Type B pancreatic cell (in vitro differentiated cells): ENCODE data around the gene EIF2S2. TPM values are rescaled to one million over a fixed set of nuclear protein-coding genes. Genes with fewer than 3 reads are reported as not detected.

Source experiments
- DNase-seq: peaks from one replicate; pipeline ENCODE4 v3.0.0; 2021; ENCODE audit warnings: mixed read lengths; ENCODE audit not compliant: unreplicated experiment; ENCODE audit errors: extremely low spot score
- H3K27ac Mint-ChIP-seq: 2 replicates; pipeline ENCODE4 v1.8.0; 2021; ENCODE audit warnings: mild to moderate bottlenecking, mixed read lengths
- H3K27me3 Mint-ChIP-seq: 2 replicates; pipeline ENCODE4 v1.8.0; 2021; ENCODE audit warnings: mixed read lengths
- H3K36me3 Mint-ChIP-seq: 2 replicates; pipeline ENCODE4 v1.8.0; 2021; ENCODE audit warnings: mixed read lengths
- H3K4me1 Mint-ChIP-seq: one replicate; pipeline ENCODE4 v1.8.0; 2021; ENCODE audit warnings: mixed read lengths; ENCODE audit not compliant: unreplicated experiment
- H3K4me3 Mint-ChIP-seq: 2 replicates; pipeline ENCODE4 v1.8.0; 2021; ENCODE audit warnings: mild to moderate bottlenecking, mixed read lengths
- H3K9me3 Mint-ChIP-seq: 2 replicates; pipeline ENCODE4 v1.8.0; 2021; ENCODE audit warnings: mixed read lengths
- CTCF ChIP-seq: fragments of 200-600 bp; sonication (generic); conservative IDR thresholded peaks from 2 replicates; pipeline ENCODE4 v1.5.0; 2021; ENCODE audit warnings: antibody characterized with exemption, mild to moderate bottlenecking
- total RNA-seq: library from RNA; stranded (reverse); gene quantifications from 2 replicates; pipeline ENCODE4 v1.2.1, GENCODE V29; 2021; ENCODE audit warnings: low replicate concordance

Gene EIF2S2
- total RNA-seq, 1 donor from 2014 or later, result 87.8 TPM

GRCh38 chr20:34122274-34122980, 10.4 kb upstream of the EIF2S2 start:
- peaks cover 4% of the 10 kb centered on the region for H3K4me1 Mint-ChIP-seq
- H3K27me3 Mint-ChIP-seq, result peaks cover 4% of the 10 kb centered on the region
- no peaks in the 10 kb centered on the region for H3K36me3 Mint-ChIP-seq
- DNase-seq, result no peak
- no peak for TF ChIP-seq CTCF
- H3K4me3 Mint-ChIP-seq, result no peak overlapping the region
- no peak overlapping the region for H3K27ac Mint-ChIP-seq
- no peaks in the 10 kb centered on the region for H3K9me3 Mint-ChIP-seq

DNA sequence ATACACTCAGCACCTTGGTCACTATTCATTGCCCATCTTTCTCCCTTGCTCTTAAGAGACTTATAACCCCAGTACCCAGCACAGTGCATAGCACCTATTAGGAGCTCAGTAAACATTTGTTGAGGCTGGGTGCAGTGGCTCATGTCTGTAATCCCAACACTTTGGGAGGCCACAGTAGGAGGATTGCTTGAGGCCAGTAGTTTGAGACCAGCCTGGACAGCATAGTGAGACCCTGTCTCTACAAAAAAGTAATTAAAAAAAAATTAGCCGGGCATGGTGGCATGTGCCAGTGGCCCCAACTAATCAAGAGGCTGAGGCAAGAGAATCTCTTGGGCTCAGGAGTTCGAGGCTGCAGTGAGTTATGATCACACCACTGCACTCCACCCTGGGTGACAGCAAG, 8.2 kb upstream of the EIF2S2 start:
- Mint-ChIP-seq H3K27ac (no peak overlapping the region), H3K9me3 (no peaks in the 10 kb centered on the region), H3K36me3 (no peaks in the 10 kb centered on the region), H3K4me1 (peaks cover 4% of the 10 kb centered on the region), H3K27me3 (peaks cover 4% of the 10 kb centered on the region), H3K4me3 (no peak overlapping the region)
- DNase-seq, result no peak
- TF ChIP-seq CTCF, result no peak

GRCh38 chr20:34115232-34115631, 3.2 kb upstream of the EIF2S2 start:
- Mint-ChIP-seq H3K4me1 (peaks cover 20% of the 10 kb centered on the region), H3K27ac (no peak overlapping the region), H3K9me3 (peaks cover 3% of the 10 kb centered on the region), H3K36me3 (peaks cover 4% of the 10 kb centered on the region), H3K27me3 (peaks cover 7% of the 10 kb centered on the region), H3K4me3 (no peak overlapping the region)
- TF ChIP-seq CTCF, result no peak
- no peak for DNase-seq

DNA sequence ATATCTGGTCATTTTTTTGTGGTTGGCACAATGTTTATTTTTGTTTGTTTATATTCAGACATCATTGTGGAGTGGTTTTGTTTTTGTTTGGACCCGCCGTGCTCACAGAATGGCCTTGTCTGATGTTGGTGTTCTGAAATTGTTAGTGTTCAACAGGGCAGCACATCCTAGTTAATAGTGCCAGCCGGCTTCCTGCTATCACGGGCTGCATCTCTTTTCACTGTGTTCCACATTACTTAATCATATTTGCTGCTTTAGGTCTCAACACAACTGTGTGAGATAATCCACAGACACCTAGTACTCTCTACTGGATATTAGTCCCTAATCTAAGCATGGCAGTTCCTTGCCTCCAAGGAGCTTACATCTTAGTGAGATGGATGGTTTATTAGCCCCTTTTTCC, 2.8 kb upstream of the EIF2S2 start:
- no peak for TF ChIP-seq CTCF
- Mint-ChIP-seq H3K4me3 (peak overlapping the region; percentile 54), H3K36me3 (peaks cover 6% of the 10 kb centered on the region), H3K9me3 (peaks cover 3% of the 10 kb centered on the region), H3K27me3 (peaks cover 7% of the 10 kb centered on the region), H3K4me1 (peaks cover 24% of the 10 kb centered on the region), H3K27ac (no peak overlapping the region)
- DNase-seq, result no peak

DNA sequence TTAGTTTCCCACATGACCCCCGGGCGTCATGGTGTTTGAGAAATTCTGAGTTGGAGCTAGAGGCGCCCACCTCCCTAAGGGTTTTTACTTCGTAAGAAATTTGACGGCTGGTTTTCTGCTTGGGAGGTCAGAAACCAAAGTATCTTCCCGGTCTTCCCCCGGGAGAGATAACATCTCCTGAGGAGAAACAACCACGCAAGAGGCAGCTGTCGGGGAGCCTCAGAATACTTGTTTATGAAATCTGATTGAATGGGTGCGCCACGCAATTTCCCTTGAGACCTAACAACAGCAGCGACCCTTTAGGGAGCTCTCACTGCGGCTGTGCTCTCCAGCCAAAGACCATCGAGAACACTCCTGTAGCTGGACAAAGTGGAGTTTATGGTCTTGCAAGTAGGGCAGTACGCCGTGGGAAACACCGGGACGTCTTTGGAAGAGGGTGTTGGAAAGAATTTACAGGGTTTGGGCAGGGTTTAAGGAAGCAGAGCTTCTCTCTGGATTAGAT, 608 bp upstream of the EIF2S2 start:
- Mint-ChIP-seq H3K9me3 (peaks cover 3% of the 10 kb centered on the region), H3K27ac (peak overlapping the region; percentile 99), H3K4me3 (peak overlapping the region; percentile 97), H3K4me1 (peaks cover 39% of the 10 kb centered on the region), H3K36me3 (peaks cover 20% of the 10 kb centered on the region), H3K27me3 (peaks cover 3% of the 10 kb centered on the region)
- DNase-seq, result no peak
- no peak for TF ChIP-seq CTCF
